OCI-LY1 (cell line): ENCODE results near the gene MAGEC2.

Experiments
- CTCF ChIP-seq: fragments of 200-600 bp; sonication (generic), shearing (Covaris generic); IDR thresholded peaks from 2 replicates; pipeline ENCODE4 v1.5.1; 2017; ENCODE audit warnings: mild to moderate bottlenecking, antibody characterized with exemption, low read length, moderate library complexity, mixed read lengths
- EZH2 ChIP-seq: fragments of 200-600 bp; sonication (generic), shearing (Covaris generic); IDR thresholded peaks from 2 replicates; pipeline ENCODE4 v1.8.0; 2017; ENCODE audit warnings: borderline replicate concordance, mixed run types, mild to moderate bottlenecking, antibody characterized with exemption, low read length, moderate library complexity, mixed read lengths

GRCh38 chrX:142186103-142186502 is 19.0 kb downstream of the MAGEC2 start:
- TF ChIP-seq CTCF = no peak
- no peak for TF ChIP-seq EZH2
